Activated CD4-positive, alpha-beta T cell treated with anti-CD3 and anti-CD28 coated beads, Interleukin-2, amount 50 U/mL, for 48 hours (primary cell): ENCODE results near the gene SLC5A1.

Experiments
- DNase-seq, 2 experiments: peaks; one replicate each; pipeline ENCODE4 v3.0.0-alpha.2; 2020

SLC5A1 gene

GRCh38 chr22:32052244-32052643 lies 9.2 kb downstream of the SLC5A1 start:
- DNase-seq, result no peak

DNA sequence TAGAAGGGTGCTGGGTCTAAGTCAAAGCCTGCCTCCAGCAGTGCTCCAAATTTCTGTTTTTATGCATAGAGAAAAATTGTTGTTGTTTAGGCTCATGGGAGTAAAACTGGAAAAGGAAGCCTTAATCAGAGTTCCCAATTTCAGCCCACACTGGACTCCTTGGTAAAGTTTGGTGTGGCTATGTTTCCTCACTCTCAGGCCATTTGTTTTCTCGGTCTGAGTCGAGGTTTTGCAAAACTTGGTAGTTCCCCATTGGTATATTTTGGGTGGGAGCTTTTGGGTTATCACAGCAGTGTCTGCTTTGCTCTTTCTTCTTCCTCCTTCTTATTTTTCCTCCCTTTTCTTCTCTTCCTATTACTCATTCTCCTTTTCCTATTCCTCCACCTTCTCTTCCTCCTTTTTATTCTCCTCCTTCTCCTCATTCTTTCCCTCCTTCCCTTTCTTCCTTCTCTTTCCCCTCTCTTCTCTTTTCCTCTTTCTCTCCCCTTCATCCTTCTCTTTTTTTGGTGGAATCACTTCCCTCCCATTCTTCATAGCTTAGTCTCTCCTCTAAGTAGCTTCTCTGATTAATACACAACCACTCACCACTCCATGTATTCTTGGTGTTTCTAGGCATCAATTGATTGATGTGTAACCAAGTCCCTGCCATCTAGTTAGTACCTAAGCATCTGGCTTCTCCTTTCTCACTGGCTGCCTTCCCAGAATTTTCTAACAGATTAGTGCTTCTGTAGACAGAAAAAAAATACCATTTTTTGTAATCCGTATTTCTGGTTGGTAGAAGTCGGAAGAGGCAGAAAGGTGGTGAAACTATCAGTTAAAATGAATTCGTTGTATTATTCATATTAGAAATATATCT lies 10.1 kb downstream of the SLC5A1 start:
- no peak for DNase-seq

DNA sequence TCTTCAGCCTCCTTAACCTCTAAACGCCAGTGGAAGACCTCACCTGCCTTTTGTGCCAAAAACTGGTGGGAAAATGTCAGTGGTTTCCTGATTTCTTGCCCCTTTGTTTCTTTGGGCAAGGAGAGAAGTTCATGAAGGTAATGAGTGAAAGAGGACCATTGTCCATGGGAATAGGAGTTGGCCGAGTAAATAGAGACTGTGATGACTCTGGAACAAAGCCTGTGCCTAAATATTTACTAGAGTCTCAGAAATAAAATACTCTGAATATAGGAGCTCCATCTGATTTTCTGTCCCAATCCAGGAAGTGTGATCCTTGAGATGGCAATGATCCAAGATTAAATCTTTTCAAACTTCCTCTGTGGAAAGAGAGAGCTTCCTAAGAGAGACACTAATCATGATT lies 12.0 kb downstream of the SLC5A1 start:
- no peak for DNase-seq

- DNase-seq, result no peak
These were observed 15.7 kb downstream of the SLC5A1 start for GRCh38 chr22:32058656-32059260.

DNA sequence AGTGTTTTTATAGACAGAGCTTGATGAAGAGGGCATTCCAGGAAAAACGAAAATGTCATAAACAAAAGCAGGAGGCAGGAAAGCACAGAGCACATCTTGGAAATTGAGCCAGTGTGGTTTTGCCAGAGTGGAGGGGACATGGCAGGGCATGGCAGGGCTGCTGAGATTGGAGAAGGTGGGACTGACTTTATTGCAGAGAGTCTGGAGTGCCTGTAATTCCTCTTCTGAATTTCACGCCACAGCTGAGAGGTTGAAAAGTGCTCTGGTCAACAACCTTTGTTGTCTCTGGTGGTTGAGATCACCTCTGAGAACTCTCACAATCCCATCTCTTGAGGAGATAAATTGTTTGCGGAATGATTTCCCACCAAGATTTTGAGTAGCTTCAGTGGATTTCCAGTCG lies 16.4 kb downstream of the SLC5A1 start:
- DNase-seq, result no peak

- no peak for DNase-seq
These were observed 20.6 kb downstream of the SLC5A1 start for GRCh38 chr22:32063701-32064100.

DNA sequence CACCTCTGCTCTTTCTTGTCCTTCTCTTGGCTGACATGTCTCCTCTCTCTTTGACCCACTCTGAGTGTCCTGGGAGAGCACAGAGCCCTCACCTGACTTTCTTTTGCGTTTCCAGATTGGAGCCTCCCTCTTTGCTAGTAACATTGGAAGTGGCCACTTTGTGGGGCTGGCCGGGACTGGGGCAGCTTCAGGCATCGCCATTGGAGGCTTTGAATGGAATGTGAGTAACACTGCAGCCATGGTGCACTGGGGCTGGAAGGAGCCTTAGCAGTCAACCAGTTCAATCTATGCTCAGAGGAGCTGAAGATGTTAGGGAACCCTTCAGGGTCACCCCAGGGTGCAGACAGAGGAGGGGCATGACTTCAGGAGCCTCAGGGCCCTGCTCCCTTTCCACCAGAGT lies 23.8 kb downstream of the SLC5A1 start:
- no peak for DNase-seq

DNA sequence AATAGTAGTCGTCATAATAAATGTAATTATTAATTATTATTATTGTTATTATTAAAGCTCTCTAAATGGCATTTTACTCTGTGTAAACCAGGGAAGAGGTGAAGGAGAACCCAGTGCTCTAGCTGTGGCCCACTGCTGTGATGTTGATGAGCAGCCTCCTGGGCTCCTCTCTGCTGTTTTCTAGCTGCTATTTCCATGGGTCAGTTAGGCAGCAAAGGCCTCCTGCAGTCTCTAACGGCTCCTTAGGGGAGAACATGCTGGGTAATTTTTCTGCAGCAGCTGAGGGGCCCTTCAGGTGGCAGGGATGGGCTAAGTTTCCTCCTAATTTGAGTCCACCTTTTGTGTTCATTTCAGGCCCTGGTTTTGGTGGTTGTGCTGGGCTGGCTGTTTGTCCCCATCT lies 24.6 kb downstream of the SLC5A1 start:
- no peak for DNase-seq

DNA sequence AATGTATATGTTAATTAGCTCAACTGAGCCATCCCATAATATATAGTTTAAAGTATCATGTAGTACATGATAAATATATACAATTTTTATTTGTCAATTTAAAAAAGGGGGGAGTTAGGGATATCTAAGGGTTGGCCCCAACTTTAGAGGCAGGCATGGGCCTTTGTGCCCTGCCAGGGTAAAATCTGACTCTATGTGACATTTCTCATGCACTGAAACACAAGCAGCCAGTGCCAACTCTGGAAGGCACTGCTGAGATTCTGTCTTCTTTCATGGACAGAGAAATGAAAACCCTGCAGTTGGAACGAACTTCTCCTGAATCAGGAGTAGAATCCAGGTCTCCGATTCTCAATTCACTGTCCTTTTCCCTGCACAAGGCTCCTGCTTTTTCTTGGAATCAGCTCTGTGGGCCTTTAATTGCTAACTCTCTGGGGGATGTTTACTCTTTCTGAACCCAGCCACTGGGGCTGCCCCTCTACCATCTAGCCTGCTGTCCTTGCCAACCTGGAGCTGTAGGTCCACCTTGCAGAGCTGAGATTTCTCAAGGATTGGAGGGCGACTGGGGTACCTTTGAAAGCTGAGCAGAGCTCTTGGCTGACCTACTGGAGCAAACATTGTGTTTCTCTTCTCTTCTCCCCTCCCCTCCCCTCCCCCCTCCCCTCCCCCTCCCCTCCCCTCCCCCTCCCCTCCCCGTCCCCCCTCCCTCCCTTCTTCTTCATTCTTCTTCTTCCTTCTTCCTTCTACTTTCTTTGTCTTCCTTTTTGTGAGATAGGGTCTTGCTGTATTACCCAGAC lies 26.7 kb downstream of the SLC5A1 start:
- no peak for DNase-seq

GRCh38 chr22:32073262-32073661 lies 30.2 kb downstream of the SLC5A1 start:
- DNase-seq, result no peak

GRCh38 chr22:32073823-32074380 lies 30.8 kb downstream of the SLC5A1 start:
- no peak for DNase-seq

- DNase-seq, result no peak
These were observed 33.1 kb downstream of the SLC5A1 start for GRCh38 chr22:32075997-32076760.

DNA sequence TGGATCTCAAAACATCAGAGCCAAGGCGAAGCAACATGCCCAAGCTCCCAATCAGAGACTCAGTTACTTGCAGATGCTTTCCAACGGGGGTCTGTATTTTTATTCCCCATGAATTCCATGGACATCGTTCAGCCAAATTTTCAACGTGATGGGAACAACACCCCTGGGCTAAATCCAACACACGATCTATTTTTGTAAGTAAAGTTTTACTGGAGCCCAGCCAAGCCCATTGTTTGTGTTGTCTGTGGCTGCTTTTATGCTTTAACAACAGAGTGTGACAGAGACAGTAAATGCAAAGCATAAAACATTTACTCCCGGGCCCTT lies 33.7 kb downstream of the SLC5A1 start:
- DNase-seq, result no peak

- no peak for DNase-seq
These were observed 34.1 kb downstream of the SLC5A1 start for GRCh38 chr22:32077151-32077550.

- DNase-seq, result no peak
These were observed 36.3 kb downstream of the SLC5A1 start for GRCh38 chr22:32079130-32080089.

- peak in 1 of 2 experiments; percentile 29 for DNase-seq
These were observed 37.8 kb downstream of the SLC5A1 start for GRCh38 chr22:32080904-32081303.

DNA sequence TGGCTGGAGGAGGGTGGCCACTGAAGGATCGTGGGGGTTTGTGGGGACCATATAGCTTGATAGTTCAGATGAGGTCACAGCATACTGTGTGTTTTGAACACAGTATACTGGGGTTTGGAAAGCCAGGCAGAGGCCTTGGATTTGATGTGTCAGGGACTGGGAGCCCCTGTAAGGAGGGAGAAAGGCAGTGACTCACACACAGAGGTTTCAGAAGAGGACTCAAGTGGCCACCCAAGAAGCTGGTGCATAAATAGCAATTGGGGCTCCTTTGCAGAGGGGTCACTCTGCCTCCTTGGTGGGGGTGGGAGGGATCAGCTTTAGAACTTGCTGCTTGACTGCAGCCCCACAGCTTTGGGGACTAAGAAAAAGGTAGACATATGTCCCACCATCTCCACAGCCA lies 39.3 kb downstream of the SLC5A1 start:
- no peak for DNase-seq

DNA sequence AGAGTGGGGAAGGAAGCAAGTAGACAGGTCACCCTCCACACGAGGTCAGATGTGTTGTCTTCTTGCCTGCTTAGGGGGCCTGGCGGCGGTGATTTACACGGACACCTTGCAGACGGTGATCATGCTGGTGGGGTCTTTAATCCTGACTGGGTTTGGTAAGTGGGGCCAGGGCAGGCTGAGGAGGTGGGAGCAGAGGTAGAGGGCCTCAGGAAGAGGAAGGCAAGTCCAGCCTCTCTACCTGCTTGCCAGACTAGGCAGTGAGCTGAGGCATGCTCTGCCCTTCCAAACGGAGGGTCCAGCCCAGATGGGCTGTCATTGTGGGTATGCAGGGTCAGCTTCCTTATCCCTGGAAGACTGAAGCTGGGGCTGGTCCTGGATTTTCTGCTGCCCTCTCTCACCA lies 39.9 kb downstream of the SLC5A1 start:
- no peak for DNase-seq

GRCh38 chr22:32083814-32084213 lies 40.8 kb downstream of the SLC5A1 start:
- no peak for DNase-seq

DNA sequence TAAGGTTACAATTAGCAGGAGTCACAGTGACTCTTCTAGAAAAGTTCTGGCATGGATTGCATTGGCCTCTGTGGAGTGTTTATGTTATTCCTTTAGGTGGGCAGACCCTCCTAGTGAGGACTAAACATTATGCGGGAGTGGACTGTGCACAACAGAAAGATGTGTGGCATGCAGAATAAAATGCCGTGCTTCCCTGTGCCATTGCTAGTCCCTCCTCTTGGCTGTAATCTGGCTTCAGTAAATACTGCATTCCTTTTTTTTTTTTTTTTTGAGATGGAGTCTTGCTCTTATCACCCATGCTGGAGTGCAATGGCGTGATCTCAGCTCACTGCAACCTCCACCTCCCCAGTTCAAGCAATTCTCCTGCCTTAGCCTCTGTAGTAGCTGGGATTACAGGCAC lies 45.0 kb downstream of the SLC5A1 start:
- DNase-seq, result no peak

DNA sequence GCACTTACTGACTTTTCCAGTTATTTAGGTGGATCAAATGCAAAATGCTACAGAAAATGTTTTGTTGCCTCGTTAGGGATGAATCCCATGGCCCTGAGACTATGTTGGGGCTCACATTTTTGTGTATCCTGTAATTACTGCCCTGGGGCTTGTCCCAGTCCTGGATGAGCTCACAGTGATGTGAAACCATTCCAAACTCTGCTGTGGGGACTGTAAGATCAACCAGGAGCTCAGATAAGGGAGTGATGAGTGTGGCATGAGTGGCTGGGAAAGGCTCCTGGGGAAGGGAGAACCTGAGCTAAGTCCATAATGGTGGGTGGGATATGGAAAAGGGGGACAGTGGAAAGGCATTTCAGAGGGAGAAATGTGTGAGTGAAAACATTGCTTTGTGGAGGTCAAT lies 54.0 kb downstream of the SLC5A1 start:
- no peak for DNase-seq
